WTC11 (cell line): ENCODE data around the gene CRIP2. TPM values are rescaled to one million over a fixed set of nuclear protein-coding genes. Genes with fewer than 3 reads are reported as not detected.

ENCODE experiments used
- ATAC-seq: fragments of 200-7000 bp; cut with Tn5 transposase; 2 replicates; pipeline ENCODE4 v1.10.0; 2021; ENCODE audit warnings: mild to moderate bottlenecking, moderate library complexity
- CTCF ChIA-PET: fragments of 300-600 bp; sonication (Branson Sonifier 250); formaldehyde crosslinking; loops from one replicate; lab custom pipeline; 2021; ENCODE audit warnings: antibody characterized with exemption; lab: Charles Lee
- POLR2A ChIA-PET: fragments of 350-600 bp; sonication (Branson Sonifier 250); formaldehyde crosslinking; loops from one replicate; lab custom pipeline; 2021; ENCODE audit warnings: antibody characterized with exemption; lab: Charles Lee
- DNase-seq: peaks from one replicate; pipeline ENCODE4 v3.0.0; 2021; ENCODE audit warnings: low spot score
- H3K27ac Mint-ChIP-seq: 2 replicates; pipeline ENCODE4 v1.8.0; 2021; ENCODE audit warnings: mixed read lengths
- H3K27me3 Mint-ChIP-seq: 2 replicates; pipeline ENCODE4 v1.8.0; 2021; ENCODE audit warnings: low read depth, mild to moderate bottlenecking, moderate library complexity, mixed read lengths
- H3K36me3 Mint-ChIP-seq: 2 replicates; pipeline ENCODE4 v1.8.0; 2021; ENCODE audit warnings: mixed read lengths
- H3K4me1 Mint-ChIP-seq: 2 replicates; pipeline ENCODE4 v1.8.0; 2022; ENCODE audit warnings: mixed read lengths
- H3K4me3 Mint-ChIP-seq: 2 replicates; pipeline ENCODE4 v1.8.0; 2021; ENCODE audit warnings: mild to moderate bottlenecking, moderate library complexity, mixed read lengths
- H3K9me3 Mint-ChIP-seq: 2 replicates; pipeline ENCODE4 v1.8.0; 2021; ENCODE audit warnings: mixed read lengths
- ARID4B ChIP-seq: sonication (generic); formaldehyde crosslinking; IDR thresholded peaks from 2 replicates; pipeline ENCODE4 v1.8.0; 2023; ENCODE audit warnings: missing genetic modification reagents, mild to moderate bottlenecking, borderline replicate concordance
- ATF2 ChIP-seq: sonication (generic); formaldehyde crosslinking; IDR thresholded peaks from 2 replicates; pipeline ENCODE4 v1.8.1; 2022; ENCODE audit warnings: low read depth, missing genetic modification reagents, borderline replicate concordance
- CTCF ChIP-seq: fragments of 200-600 bp; IDR thresholded peaks from 2 replicates; pipeline ENCODE4 v1.8.0; 2022; ENCODE audit warnings: antibody characterized with exemption
- E2F5 ChIP-seq: sonication (generic); formaldehyde crosslinking; IDR thresholded peaks from 2 replicates; pipeline ENCODE4 v1.8.1; 2022; ENCODE audit warnings: mild to moderate bottlenecking, moderate library complexity, missing genetic modification reagents
- EMX1 ChIP-seq: fragments of 250-450 bp; sonication (Bioruptor Pico); IDR thresholded peaks from 2 replicates; pipeline ENCODE4 v1.8.0; 2021; ENCODE audit warnings: mild to moderate bottlenecking
- FOXK1 ChIP-seq: sonication (generic); formaldehyde crosslinking; IDR thresholded peaks from 2 replicates; pipeline ENCODE4 v1.8.0; 2022; ENCODE audit warnings: mild to moderate bottlenecking, moderate library complexity, missing genetic modification reagents
- HMGA2 ChIP-seq: fragments of 250-450 bp; sonication (Bioruptor Pico); IDR thresholded peaks from 2 replicates; pipeline ENCODE4 v1.4.0; 2021; ENCODE audit warnings: mild to moderate bottlenecking, moderate library complexity
- KAT7 ChIP-seq: sonication (generic); formaldehyde crosslinking; IDR thresholded peaks from 2 replicates; pipeline ENCODE4 v1.8.1; 2023; ENCODE audit warnings: missing genetic modification reagents, mild to moderate bottlenecking, borderline replicate concordance
- NFE2L1 ChIP-seq: sonication (generic); formaldehyde crosslinking; IDR thresholded peaks from 2 replicates; pipeline ENCODE4 v1.8.1; 2023; ENCODE audit warnings: missing genetic modification reagents
- NR2C2 ChIP-seq: sonication (generic); formaldehyde crosslinking; IDR thresholded peaks from 2 replicates; pipeline ENCODE4 v1.8.0; 2022; ENCODE audit warnings: mild to moderate bottlenecking, missing genetic modification reagents
- RELA ChIP-seq: sonication (generic); formaldehyde crosslinking; IDR thresholded peaks from 2 replicates; pipeline ENCODE4 v1.8.1; 2022; ENCODE audit warnings: missing genetic modification reagents, mild to moderate bottlenecking, borderline replicate concordance
- SMAD3 ChIP-seq: sonication (generic); formaldehyde crosslinking; IDR thresholded peaks from 2 replicates; pipeline ENCODE4 v1.8.0; 2022; ENCODE audit warnings: missing genetic modification reagents, mild to moderate bottlenecking, borderline replicate concordance
- TEAD4 ChIP-seq: sonication (generic); formaldehyde crosslinking; IDR thresholded peaks from 2 replicates; pipeline ENCODE4 v1.8.0; 2022; ENCODE audit warnings: mild to moderate bottlenecking, missing genetic modification reagents
- ZBTB21 ChIP-seq: sonication (generic); formaldehyde crosslinking; IDR thresholded peaks from 2 replicates; pipeline ENCODE4 v1.8.1; 2023; ENCODE audit warnings: mild to moderate bottlenecking, missing genetic modification reagents, borderline replicate concordance
- ZNF121 ChIP-seq: sonication (generic); formaldehyde crosslinking; IDR thresholded peaks from 2 replicates; pipeline ENCODE4 v1.8.0; 2023; ENCODE audit warnings: missing genetic modification reagents
- ZNF281 ChIP-seq: sonication (generic); formaldehyde crosslinking; IDR thresholded peaks from 2 replicates; pipeline ENCODE4 v1.8.0; 2023; ENCODE audit warnings: mild to moderate bottlenecking, missing genetic modification reagents
- total RNA-seq: library from RNA; stranded (reverse); gene quantifications from 3 replicates; pipeline ENCODE4 v1.2.3, GENCODE V29; 2021

The CRIP2 gene
- total RNA-seq, 1 experiment from 2014 or later: 5.4 TPM

- no peaks in the 10 kb centered on the region for H3K36me3 Mint-ChIP-seq
- no peak overlapping the region for H3K4me3 Mint-ChIP-seq
- ChIA-PET POLR2A (no interaction called here), CTCF (interaction anchor here (0.6 kb wide), 1 partner anchor 131 kb away, joined by 4 read pairs; no protein-coding TSS in a partner anchor)
- H3K9me3 Mint-ChIP-seq: no peaks in the 10 kb centered on the region
- no peaks in the 10 kb centered on the region; the same call in 1 of the 2 replicates for H3K27me3 Mint-ChIP-seq
- H3K4me1 Mint-ChIP-seq: no peaks in the 10 kb centered on the region
- no peak overlapping the region for H3K27ac Mint-ChIP-seq
- ATAC-seq (no peak), DNase-seq (no peak)
- no peak for TF ChIP-seq RELA (CRISPR knock-in tag)
- TF ChIP-seq NFE2L1 (CRISPR knock-in tag): no peak
- TF ChIP-seq SMAD3 (CRISPR knock-in tag): no peak
- no peak for TF ChIP-seq ZNF281 (CRISPR knock-in tag)
- no peak for TF ChIP-seq ATF2 (CRISPR knock-in tag)
- TF ChIP-seq CTCF: no peak
- no peak for TF ChIP-seq TEAD4 (CRISPR knock-in tag)
- TF ChIP-seq E2F5 (CRISPR knock-in tag): no peak
- no peak for TF ChIP-seq ARID4B
Observed at GRCh38 chr14:105501504-105502291, 27.1 kb downstream of the CRIP2 start.

- POLR2A ChIA-PET: no interaction called here
- CTCF ChIA-PET: interaction anchor here (0.6 kb wide), 1 partner anchor 132 kb away, joined by 4 read pairs; no protein-coding TSS in a partner anchor
- H3K9me3 Mint-ChIP-seq: no peaks in the 10 kb centered on the region
- peaks cover 2% of the 10 kb centered on the region for H3K27me3 Mint-ChIP-seq
- no peak overlapping the region for H3K4me3 Mint-ChIP-seq
- H3K36me3 Mint-ChIP-seq: no peaks in the 10 kb centered on the region
- H3K4me1 Mint-ChIP-seq: no peaks in the 10 kb centered on the region
- no peak overlapping the region for H3K27ac Mint-ChIP-seq
- no peak for TF ChIP-seq EMX1 (CRISPR knock-in tag)
- no peak for TF ChIP-seq NR2C2 (CRISPR knock-in tag)
- no peak for TF ChIP-seq ZNF121 (CRISPR knock-in tag)
- no peak for TF ChIP-seq ARID4B
- TF ChIP-seq ZBTB21 (CRISPR knock-in tag): no peak
- no peak for TF ChIP-seq FOXK1
- no peak for TF ChIP-seq KAT7 (CRISPR knock-in tag)
- no peak for TF ChIP-seq HMGA2 (CRISPR knock-in tag)
- TF ChIP-seq, all 79 proteins: peak for 0
- ATAC-seq (no peak), DNase-seq (no peak)
Observed at GRCh38 chr14:105502446-105503295, 28.1 kb downstream of the CRIP2 start.
